ENCODE data around the gene MPV17L2. TPM values are rescaled to one million over a fixed set of nuclear protein-coding genes. Genes with fewer than 3 reads are reported as not detected.

Gene MPV17L2
- total and polyA plus RNA-seq, 2 donors (not counting 3 experiments of a cell fraction or from before 2014, with no cell fraction given) = 13.8 to 27.6 TPM

DNA sequence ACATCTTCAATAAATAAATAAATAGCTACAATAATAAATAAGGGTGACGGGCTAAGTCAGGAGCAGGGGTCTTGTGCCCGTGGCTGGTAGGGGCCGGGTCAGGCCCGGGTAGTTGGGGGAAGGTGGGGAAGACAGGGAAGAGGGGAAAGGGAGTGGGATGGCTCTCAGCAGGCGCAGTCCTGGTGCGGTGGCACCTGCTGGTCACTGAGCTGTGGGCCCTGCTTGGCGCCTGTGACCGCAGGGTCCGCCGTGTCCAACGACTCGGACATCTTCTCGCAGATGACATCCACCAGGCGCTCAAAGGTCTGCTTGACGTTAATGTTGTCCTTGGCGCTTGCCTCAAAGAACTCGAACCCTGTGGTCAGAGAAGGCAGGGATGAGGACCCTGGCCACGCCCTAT, 4.3 kb downstream of the MPV17L2 start:
- H3K36me3 ChIP-seq (ENCODE audit: control insufficient read depth in 2 of 2, extremely low read depth in 1 of 2, insufficient read depth in 2 of 2, low read length in 2 of 2) = peaks cover 0 to 6% of the 10 kb centered on the region in 2 experiments
- FAIRE-seq (no peak), DNase-seq (ENCODE audit: low read depth, low spot score) (no peak)
- no peak overlapping the region for H3K4me3 ChIP-seq (replicated peaks in 1 of 3; ENCODE audit: insufficient read depth in 1 of 3, low read depth in 1 of 3, low read length in 3 of 3)
- no peaks in the 10 kb centered on the region for H3K9me1 ChIP-seq (replicated peaks; ENCODE audit: control insufficient read depth, extremely low read depth, insufficient read depth, low read length)
- no peak overlapping the region for H3K4me2 ChIP-seq (ENCODE audit: insufficient read depth, low read length)
- H3K4me1 ChIP-seq (ENCODE audit: control insufficient read depth, extremely low read depth, insufficient read depth, low read length) = peaks cover 11% of the 10 kb centered on the region
- H2AFZ ChIP-seq (ENCODE audit: low read depth, low read length) = no peak overlapping the region
- POLR2A ChIA-PET = interaction anchor here (2.0 kb wide), 1 partner anchor 84 kb away, joined by 6 read pairs; the partner anchor contains the start of gene JUND
- CTCF ChIA-PET = interaction anchor here (0.6 to 1.5 kb wide), 5 partner anchors 11 to 870 kb away, joined by 3 to 5 read pairs (median 3); no protein-coding TSS in a partner anchor
- TF ChIP-seq EZH2 (IDR thresholded peaks at IDR 0.05; ENCODE audit: borderline replicate concordance, low read depth, low read length, severe bottlenecking) = no peak
- TF ChIP-seq JUN (IDR thresholded peaks at IDR 0.05; ENCODE audit: borderline replicate concordance, insufficient read depth, insufficient read length, low read depth) = no peak
- no peak for TF ChIP-seq POLR2A (IDR thresholded peaks at IDR 0.05; ENCODE audit: low read depth, low read length)
- TF ChIP-seq, protein P1, sequence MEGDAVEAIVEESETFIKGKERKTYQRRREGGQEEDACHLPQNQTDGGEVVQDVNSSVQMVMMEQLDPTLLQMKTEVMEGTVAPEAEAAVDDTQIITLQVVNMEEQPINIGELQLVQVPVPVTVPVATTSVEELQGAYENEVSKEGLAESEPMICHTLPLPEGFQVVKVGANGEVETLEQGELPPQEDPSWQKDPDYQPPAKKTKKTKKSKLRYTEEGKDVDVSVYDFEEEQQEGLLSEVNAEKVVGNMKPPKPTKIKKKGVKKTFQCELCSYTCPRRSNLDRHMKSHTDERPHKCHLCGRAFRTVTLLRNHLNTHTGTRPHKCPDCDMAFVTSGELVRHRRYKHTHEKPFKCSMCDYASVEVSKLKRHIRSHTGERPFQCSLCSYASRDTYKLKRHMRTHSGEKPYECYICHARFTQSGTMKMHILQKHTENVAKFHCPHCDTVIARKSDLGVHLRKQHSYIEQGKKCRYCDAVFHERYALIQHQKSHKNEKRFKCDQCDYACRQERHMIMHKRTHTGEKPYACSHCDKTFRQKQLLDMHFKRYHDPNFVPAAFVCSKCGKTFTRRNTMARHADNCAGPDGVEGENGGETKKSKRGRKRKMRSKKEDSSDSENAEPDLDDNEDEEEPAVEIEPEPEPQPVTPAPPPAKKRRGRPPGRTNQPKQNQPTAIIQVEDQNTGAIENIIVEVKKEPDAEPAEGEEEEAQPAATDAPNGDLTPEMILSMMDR (IDR thresholded peaks at IDR 0.05; ENCODE audit: extremely low read depth in 1 of 2, insufficient read depth in 1 of 2, low read depth in 1 of 2, low read length in 2 of 2) = no peak
- TF ChIP-seq FOS (IDR thresholded peaks at IDR 0.05; ENCODE audit: borderline replicate concordance, insufficient read depth, low read length) = no peak
- TF ChIP-seq, protein P2, sequence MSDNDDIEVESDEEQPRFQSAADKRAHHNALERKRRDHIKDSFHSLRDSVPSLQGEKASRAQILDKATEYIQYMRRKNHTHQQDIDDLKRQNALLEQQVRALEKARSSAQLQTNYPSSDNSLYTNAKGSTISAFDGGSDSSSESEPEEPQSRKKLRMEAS (IDR thresholded peaks at IDR 0.05; ENCODE audit: insufficient read depth, insufficient read length) = no peak
- no peak for TF ChIP-seq GATA2 (IDR thresholded peaks at IDR 0.05; ENCODE audit: insufficient read depth, insufficient read length, low read depth, low read length)
- TF ChIP-seq MYC (IDR thresholded peaks at IDR 0.05; ENCODE audit: low read depth, low read length) = no peak
- TF ChIP-seq POLR2AphosphoS5 (IDR thresholded peaks at IDR 0.05; ENCODE audit: insufficient read depth, low read depth, low read length) = no peak
- H3K27me3 ChIP-seq (ENCODE audit: control insufficient read depth in 2 of 2, insufficient read depth in 2 of 2, low read length in 2 of 2) = no peaks in the 10 kb centered on the region
- H3K27ac ChIP-seq (ENCODE audit: insufficient read depth, low read depth, low read length) = no peak overlapping the region
- no TSS peak for BruUV-seq (replicated peaks)
- intact Hi-C loops (cut with micrococcal nuclease) = no loop called here
- no peak overlapping the region for H3K9ac ChIP-seq (replicated peaks; ENCODE audit: extremely low read depth, insufficient read depth, low read length)
- H3K79me2 ChIP-seq (ENCODE audit: control insufficient read depth, insufficient read depth, low read length) = no peaks in the 10 kb centered on the region
- H3K9me3 ChIP-seq (replicated peaks; ENCODE audit: control insufficient read depth, insufficient read depth, low read length) = no peaks in the 10 kb centered on the region
- H4K20me1 ChIP-seq (replicated peaks; ENCODE audit: control insufficient read depth, extremely low read depth, insufficient read depth, low read length) = no peaks in the 10 kb centered on the region
- dilution Hi-C loops (cut with MboI; ENCODE audit: extremely low pct_ligation_motif_present, low sequenced_read_pairs) = no loop called here
